MM.1S (cell line): ENCODE results near the gene PIK3R1.

Experiments
- DNase-seq: peaks from one replicate; pipeline ENCODE4 v3.0.0-alpha.2; 2015
- H2AFZ ChIP-seq: fragments of 300-600 bp; sonication (generic); 2 replicates; pipeline ENCODE4 v1.6.0; 2016; ENCODE audit warnings: antibody characterized with exemption, low read length
- H3F3A ChIP-seq: fragments of 300-600 bp; sonication (generic); 2 replicates; pipeline ENCODE4 v1.6.1; 2016; ENCODE audit warnings: mild to moderate bottlenecking, antibody characterized with exemption, low read length, moderate library complexity, mixed read lengths; ENCODE audit not compliant: insufficient read depth
- H3K27ac ChIP-seq: fragments of 300-600 bp; sonication (generic); 2 replicates; pipeline ENCODE4 v1.5.1; 2016; ENCODE audit warnings: mild to moderate bottlenecking, low read length
- H3K27me3 ChIP-seq: fragments of 300-600 bp; sonication (generic); replicated peaks from 2 replicates; pipeline ENCODE4 v1.6.0; 2016; ENCODE audit warnings: low read length; ENCODE audit not compliant: insufficient read depth
- H3K36me3 ChIP-seq: fragments of 300-600 bp; sonication (generic); replicated peaks from 2 replicates; pipeline ENCODE4 v1.6.1; 2016; ENCODE audit warnings: mild to moderate bottlenecking, low read length, mixed read lengths; ENCODE audit not compliant: insufficient read depth
- H3K4me1 ChIP-seq: fragments of 300-600 bp; sonication (generic); 2 replicates; pipeline ENCODE4 v1.6.1; 2016; ENCODE audit warnings: low read length, mixed read lengths
- H3K4me2 ChIP-seq: fragments of 300-600 bp; sonication (generic); 2 replicates; pipeline ENCODE4 v1.6.0; 2016; ENCODE audit warnings: low read depth, low read length
- H3K4me3 ChIP-seq: fragments of 300-600 bp; sonication (generic); 2 replicates; pipeline ENCODE4 v1.5.1; 2016; ENCODE audit warnings: low read length, mixed read lengths
- H3K79me2 ChIP-seq: fragments of 300-600 bp; sonication (generic); 2 replicates; pipeline ENCODE4 v1.6.1; 2016; ENCODE audit warnings: mixed run types, low read length, mixed read lengths
- H3K9ac ChIP-seq: fragments of 300-600 bp; sonication (generic); 2 replicates; pipeline ENCODE4 v1.6.1; 2016; ENCODE audit warnings: low read length, mixed read lengths
- H3K9me2 ChIP-seq: fragments of 300-600 bp; sonication (generic); replicated peaks from 2 replicates; pipeline ENCODE4 v1.6.1; 2016; ENCODE audit warnings: mild to moderate bottlenecking, low read length, mixed read lengths; ENCODE audit not compliant: insufficient read depth
- H3K9me3 ChIP-seq: fragments of 300-600 bp; sonication (generic); replicated peaks from 2 replicates; pipeline ENCODE4 v1.6.1; 2016; ENCODE audit warnings: mild to moderate bottlenecking, low read length, mixed read lengths; ENCODE audit not compliant: insufficient read depth
- H4K20me1 ChIP-seq: fragments of 300-600 bp; sonication (generic); 2 replicates; pipeline ENCODE4 v1.6.1; 2016; ENCODE audit warnings: mild to moderate bottlenecking, low read length, moderate library complexity, mixed read lengths; ENCODE audit not compliant: insufficient read depth
- EZH2 ChIP-seq: fragments of 300-600 bp; sonication (generic); optimal IDR thresholded peaks from 2 replicates; pipeline ENCODE3; 2017; ENCODE audit warnings: low read depth, mild to moderate bottlenecking, antibody characterized with exemption, low read length, mixed read lengths
- EZH2phosphoT487 ChIP-seq: fragments of 300-600 bp; sonication (generic); IDR thresholded peaks from 2 replicates; pipeline ENCODE4 v1.6.1; 2018; ENCODE audit warnings: antibody characterized with exemption, low read length
- TF ChIP-seq, protein P1 (sequence below): fragments of 300-600 bp; sonication (generic); IDR thresholded peaks from 2 replicates; pipeline ENCODE4 v1.5.1; 2016; ENCODE audit warnings: antibody characterized with exemption, low read length, mixed read lengths

PIK3R1 gene

GRCh38 chr5:68268101-68268851 lies 52.7 kb downstream of the PIK3R1 start:
- H3K27me3 ChIP-seq = no peaks in the 10 kb centered on the region
- no peaks in the 10 kb centered on the region for H3K9me3 ChIP-seq
- no peak for DNase-seq
- H3K4me3 ChIP-seq = no peak overlapping the region
- no peaks in the 10 kb centered on the region for H3K36me3 ChIP-seq
- TF ChIP-seq EZH2 (no peak), EZH2phosphoT487 (no peak)
- TF ChIP-seq, protein P1, sequence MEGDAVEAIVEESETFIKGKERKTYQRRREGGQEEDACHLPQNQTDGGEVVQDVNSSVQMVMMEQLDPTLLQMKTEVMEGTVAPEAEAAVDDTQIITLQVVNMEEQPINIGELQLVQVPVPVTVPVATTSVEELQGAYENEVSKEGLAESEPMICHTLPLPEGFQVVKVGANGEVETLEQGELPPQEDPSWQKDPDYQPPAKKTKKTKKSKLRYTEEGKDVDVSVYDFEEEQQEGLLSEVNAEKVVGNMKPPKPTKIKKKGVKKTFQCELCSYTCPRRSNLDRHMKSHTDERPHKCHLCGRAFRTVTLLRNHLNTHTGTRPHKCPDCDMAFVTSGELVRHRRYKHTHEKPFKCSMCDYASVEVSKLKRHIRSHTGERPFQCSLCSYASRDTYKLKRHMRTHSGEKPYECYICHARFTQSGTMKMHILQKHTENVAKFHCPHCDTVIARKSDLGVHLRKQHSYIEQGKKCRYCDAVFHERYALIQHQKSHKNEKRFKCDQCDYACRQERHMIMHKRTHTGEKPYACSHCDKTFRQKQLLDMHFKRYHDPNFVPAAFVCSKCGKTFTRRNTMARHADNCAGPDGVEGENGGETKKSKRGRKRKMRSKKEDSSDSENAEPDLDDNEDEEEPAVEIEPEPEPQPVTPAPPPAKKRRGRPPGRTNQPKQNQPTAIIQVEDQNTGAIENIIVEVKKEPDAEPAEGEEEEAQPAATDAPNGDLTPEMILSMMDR = no peak
- no peak overlapping the region for H3K9ac ChIP-seq
- no peak overlapping the region for H2AFZ ChIP-seq
- H3K79me2 ChIP-seq = 0 out of 2 replicates have a peak, but pooled peaks cover 5% of the 10 kb centered on the region
- H3F3A ChIP-seq = no peaks in the 10 kb centered on the region
- no peaks in the 10 kb centered on the region for H4K20me1 ChIP-seq
- no peak overlapping the region for H3K4me2 ChIP-seq
- H3K9me2 ChIP-seq = no peaks in the 10 kb centered on the region
- H3K4me1 ChIP-seq = no peaks in the 10 kb centered on the region
- H3K27ac ChIP-seq = no peak overlapping the region

DNA sequence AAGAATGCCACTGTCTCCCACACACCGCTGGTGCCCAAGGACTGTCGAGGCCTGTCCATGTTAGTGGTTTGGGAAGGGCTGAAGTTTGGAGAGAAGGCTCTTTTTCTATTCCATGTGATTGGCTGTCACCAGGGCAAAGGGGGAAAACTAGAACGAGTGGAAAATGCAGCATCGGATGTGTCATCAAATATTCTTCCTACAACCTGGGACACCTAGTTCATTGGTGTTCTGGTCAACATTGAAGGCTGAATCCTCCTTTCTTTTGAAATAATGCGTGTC lies 53.2 kb downstream of the PIK3R1 start:
- H3K79me2 ChIP-seq = 0 out of 2 replicates have a peak, but pooled peaks cover 5% of the 10 kb centered on the region
- no peaks in the 10 kb centered on the region for H3K36me3 ChIP-seq
- DNase-seq = no peak
- no peak overlapping the region for H3K9ac ChIP-seq
- TF ChIP-seq, protein P1 = no peak
- TF ChIP-seq EZH2 (no peak), EZH2phosphoT487 (no peak)
- H3K9me2 ChIP-seq = no peaks in the 10 kb centered on the region
- no peaks in the 10 kb centered on the region for H3K27me3 ChIP-seq
- H3K4me1 ChIP-seq = no peaks in the 10 kb centered on the region
- H3K4me2 ChIP-seq = no peak overlapping the region
- H3K9me3 ChIP-seq = no peaks in the 10 kb centered on the region
- H4K20me1 ChIP-seq = no peaks in the 10 kb centered on the region
- no peaks in the 10 kb centered on the region for H3F3A ChIP-seq
- H3K27ac ChIP-seq = no peak overlapping the region
- H3K4me3 ChIP-seq = no peak overlapping the region
- H2AFZ ChIP-seq = no peak overlapping the region

- Histone ChIP-seq H3K4me3 (no peak overlapping the region), H3K4me1 (no peaks in the 10 kb centered on the region)
Measured at GRCh38 chr5:68269820-68270219, 54.3 kb downstream of the PIK3R1 start.

More at GRCh38 chr5:68269820-68270219, 54.3 kb downstream of the PIK3R1 start:
- DNase-seq = no peak
- Histone ChIP-seq H3K9ac (no peak overlapping the region), H3K27me3 (no peaks in the 10 kb centered on the region), H3K36me3 (no peaks in the 10 kb centered on the region), H3K9me2 (no peaks in the 10 kb centered on the region), H3K9me3 (no peaks in the 10 kb centered on the region), H3F3A (no peaks in the 10 kb centered on the region), H3K79me2 (0 out of 2 replicates have a peak, but pooled peaks cover 2% of the 10 kb centered on the region), H4K20me1 (no peaks in the 10 kb centered on the region), H2AFZ (no peak overlapping the region), H3K4me2 (no peak overlapping the region), H3K27ac (no peak overlapping the region)
- no peak for TF ChIP-seq EZH2phosphoT487
- no peak for TF ChIP-seq EZH2
- TF ChIP-seq, protein P1 = no peak
